Mesenchymal stem cell (in vitro differentiated cells and primary cell): ENCODE data around the gene LATS2.

Source experiments
- DNase-seq: peaks from one replicate; pipeline ENCODE4 v3.0.0-alpha.2; 2013
- H2AFZ ChIP-seq: one replicate; pipeline ENCODE4 v1.6.1; 2013; ENCODE audit warnings: low read depth, mild to moderate bottlenecking, control low read depth, inconsistent platforms, low read length, moderate library complexity
- H2AK5ac ChIP-seq: 2 replicates; pipeline ENCODE4 v1.6.1; 2013; ENCODE audit warnings: low read length, moderate library complexity, mild to moderate bottlenecking, inconsistent platforms; ENCODE audit not compliant: severe bottlenecking
- H2BK120ac ChIP-seq: one replicate; pipeline ENCODE4 v1.6.1; 2013; ENCODE audit warnings: low read depth, mild to moderate bottlenecking, inconsistent platforms, low read length, moderate library complexity
- H2BK12ac ChIP-seq, 2 experiments: one replicate each; pipeline ENCODE4 v1.6.1; 2013; ENCODE audit warnings: inconsistent platforms in 2 of 2, low read length in 2 of 2, mild to moderate bottlenecking in 2 of 2, moderate library complexity in 2 of 2, control low read depth in 1 of 2
- H2BK15ac ChIP-seq: one replicate; pipeline ENCODE4 v1.6.1; 2013; ENCODE audit warnings: mild to moderate bottlenecking, low read depth, inconsistent platforms; ENCODE audit not compliant: poor library complexity, severe bottlenecking
- H2BK5ac ChIP-seq: 2 replicates; pipeline ENCODE4 v1.6.1; 2013; ENCODE audit warnings: low read depth, mild to moderate bottlenecking, low read length, control low read depth, inconsistent platforms; ENCODE audit not compliant: poor library complexity, severe bottlenecking
- H3K14ac ChIP-seq, 2 experiments: one replicate each; pipeline ENCODE4 v1.6.1; 2013; ENCODE audit warnings: inconsistent platforms in 2 of 2, low read length in 2 of 2, control low read depth in 1 of 2, mild to moderate bottlenecking in 1 of 2, moderate library complexity in 1 of 2
- H3K18ac ChIP-seq, 2 experiments: one replicate each; pipeline ENCODE4 v1.6.1; 2013; ENCODE audit warnings: inconsistent platforms in 2 of 2, low read length in 2 of 2, control low read depth in 1 of 2, low read depth in 1 of 2, mild to moderate bottlenecking in 1 of 2
- H3K23ac ChIP-seq, 2 experiments: one replicate each; pipeline ENCODE4 v1.6.1; 2013; ENCODE audit warnings: inconsistent platforms in 2 of 2, low read length in 2 of 2, mild to moderate bottlenecking in 2 of 2, moderate library complexity in 2 of 2, control low read depth in 1 of 2
- H3K27ac ChIP-seq: 2 replicates; pipeline ENCODE4 v1.5.1; 2013; ENCODE audit warnings: mild to moderate bottlenecking, moderate library complexity, low read length, control low read depth, inconsistent platforms; ENCODE audit not compliant: poor library complexity, severe bottlenecking
- H3K27me3 ChIP-seq, 2 experiments: 2 replicates each; pipeline versions ENCODE4 v1.6.1 to v1.7.0; 2013; ENCODE audit warnings: low read length in 2 of 2, mild to moderate bottlenecking in 2 of 2, moderate library complexity in 2 of 2, control low read depth in 1 of 2, inconsistent platforms in 1 of 2; ENCODE audit not compliant: control insufficient read depth in 1 of 2, insufficient read depth in 1 of 2
- H3K36me3 ChIP-seq, 2 experiments: 2 replicates each; pipeline versions ENCODE4 v1.6.1 to v1.7.0; 2013; ENCODE audit warnings: low read length in 2 of 2, control low read depth in 1 of 2, inconsistent platforms in 1 of 2, low read depth in 1 of 2, mild to moderate bottlenecking in 1 of 2; ENCODE audit not compliant: insufficient read depth in 2 of 2, control insufficient read depth in 1 of 2
- H3K4ac ChIP-seq, 2 experiments: one replicate each; pipeline ENCODE4 v1.6.1; 2013; ENCODE audit warnings: inconsistent platforms in 2 of 2, low read length in 2 of 2, mild to moderate bottlenecking in 2 of 2, moderate library complexity in 2 of 2, control low read depth in 1 of 2, low read depth in 1 of 2
- H3K4me1 ChIP-seq: 2 replicates; pipeline ENCODE4 v1.6.1; 2013; ENCODE audit warnings: low read depth, low read length, control low read depth; ENCODE audit not compliant: control insufficient read depth, insufficient read depth
- H3K4me2 ChIP-seq: 2 replicates; pipeline ENCODE4 v1.6.1; 2013; ENCODE audit warnings: low read length, mild to moderate bottlenecking, inconsistent platforms; ENCODE audit not compliant: poor library complexity, severe bottlenecking
- H3K4me3 ChIP-seq, 2 experiments: 2 replicates each; pipeline versions ENCODE4 v1.5.1 to v1.7.0; 2013; ENCODE audit warnings: low read length in 2 of 2, mild to moderate bottlenecking in 2 of 2, control low read depth in 1 of 2, low read depth in 1 of 2; ENCODE audit not compliant: insufficient read depth in 1 of 2
- H3K79me1 ChIP-seq: replicated peaks from 2 replicates; pipeline ENCODE4 v1.6.1; 2013; ENCODE audit warnings: mild to moderate bottlenecking, control low read depth, low read length, inconsistent platforms; ENCODE audit not compliant: poor library complexity, severe bottlenecking
- H3K9ac ChIP-seq: 2 replicates; pipeline ENCODE4 v1.7.0; 2013; ENCODE audit warnings: mild to moderate bottlenecking, low read length, moderate library complexity
- H3K9me3 ChIP-seq: 2 replicates; pipeline ENCODE4 v1.7.0; 2013; ENCODE audit warnings: mild to moderate bottlenecking, low read length; ENCODE audit not compliant: control insufficient read depth
- H4K8ac ChIP-seq: one replicate; pipeline ENCODE4 v1.6.1; 2013; ENCODE audit warnings: inconsistent platforms, mild to moderate bottlenecking, low read length, moderate library complexity
- H4K91ac ChIP-seq: one replicate; pipeline ENCODE4 v1.6.1; 2013; ENCODE audit warnings: mild to moderate bottlenecking, low read length, inconsistent platforms
- WGBS: methylation state at CpG from one replicate; pipeline ENCODE4 v1.1.7; 2013; ENCODE audit warnings: mixed read lengths; 5-methylcytosine and 5-hydroxymethylcytosine counted together

LATS2 gene

DNA sequence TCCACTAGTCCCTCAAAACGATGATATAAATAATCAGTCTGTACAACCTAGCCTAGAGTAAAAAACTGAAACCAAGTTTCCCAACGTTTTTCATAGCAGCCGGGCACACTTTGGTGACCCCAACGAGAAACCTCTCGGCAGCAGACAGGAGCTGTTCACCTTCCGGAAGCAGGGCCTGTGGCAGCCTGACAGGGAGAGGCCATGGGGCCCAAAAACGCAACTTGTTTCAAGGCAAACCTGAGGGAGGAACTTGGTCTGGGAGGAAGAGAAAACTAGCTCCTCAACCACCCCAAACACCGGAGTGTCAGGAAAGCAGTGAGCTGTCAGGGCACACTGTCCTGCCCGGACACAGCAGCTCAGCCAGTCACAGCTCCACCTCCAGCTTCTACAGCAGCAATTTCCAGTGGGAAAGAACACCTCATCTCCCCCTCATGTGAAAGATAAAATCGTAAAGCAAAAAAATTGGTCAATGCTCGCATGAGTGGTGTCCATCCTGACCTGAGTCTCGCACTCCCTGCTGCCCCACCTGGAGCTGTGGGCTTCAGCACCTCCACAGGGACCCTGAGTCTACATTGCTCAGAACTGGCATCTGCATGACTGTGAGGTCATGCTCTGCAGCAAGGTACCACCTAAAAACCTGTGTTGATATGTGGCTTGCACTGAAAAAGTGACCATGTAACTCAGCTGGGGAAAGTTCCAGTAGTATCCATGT, 40.6 kb upstream of the LATS2 start:
- no peak overlapping the region for H3K4me2 ChIP-seq
- no peak overlapping the region for H4K8ac ChIP-seq
- no peak overlapping the region for H4K91ac ChIP-seq
- no peaks in the 10 kb centered on the region for H3K4me1 ChIP-seq
- H3K18ac ChIP-seq, result no peak overlapping the region
- no peak overlapping the region for H2BK120ac ChIP-seq
- no peaks in the 10 kb centered on the region for H3K79me1 ChIP-seq
- no peaks in the 10 kb centered on the region for H3K9me3 ChIP-seq
- H3K27me3 ChIP-seq, result no peaks in the 10 kb centered on the region
- DNase-seq, result no peak
- no peak overlapping the region for H3K14ac ChIP-seq
- H3K27ac ChIP-seq, result no peak overlapping the region
- WGBS, result 87% methylated on average over 10 of the region's 12 CpGs
- no peaks in the 10 kb centered on the region for H3K36me3 ChIP-seq
- no peak overlapping the region for H3K4me3 ChIP-seq
- H2AK5ac ChIP-seq, result no peak overlapping the region
- H3K23ac ChIP-seq, result no peak overlapping the region
- no peak overlapping the region for H2BK12ac ChIP-seq
- H3K4ac ChIP-seq, result no peak overlapping the region
- no peak overlapping the region for H2AFZ ChIP-seq
- H2BK5ac ChIP-seq, result no peak overlapping the region
- H3K9ac ChIP-seq, result no peak overlapping the region
- no peak overlapping the region for H2BK15ac ChIP-seq

DNA sequence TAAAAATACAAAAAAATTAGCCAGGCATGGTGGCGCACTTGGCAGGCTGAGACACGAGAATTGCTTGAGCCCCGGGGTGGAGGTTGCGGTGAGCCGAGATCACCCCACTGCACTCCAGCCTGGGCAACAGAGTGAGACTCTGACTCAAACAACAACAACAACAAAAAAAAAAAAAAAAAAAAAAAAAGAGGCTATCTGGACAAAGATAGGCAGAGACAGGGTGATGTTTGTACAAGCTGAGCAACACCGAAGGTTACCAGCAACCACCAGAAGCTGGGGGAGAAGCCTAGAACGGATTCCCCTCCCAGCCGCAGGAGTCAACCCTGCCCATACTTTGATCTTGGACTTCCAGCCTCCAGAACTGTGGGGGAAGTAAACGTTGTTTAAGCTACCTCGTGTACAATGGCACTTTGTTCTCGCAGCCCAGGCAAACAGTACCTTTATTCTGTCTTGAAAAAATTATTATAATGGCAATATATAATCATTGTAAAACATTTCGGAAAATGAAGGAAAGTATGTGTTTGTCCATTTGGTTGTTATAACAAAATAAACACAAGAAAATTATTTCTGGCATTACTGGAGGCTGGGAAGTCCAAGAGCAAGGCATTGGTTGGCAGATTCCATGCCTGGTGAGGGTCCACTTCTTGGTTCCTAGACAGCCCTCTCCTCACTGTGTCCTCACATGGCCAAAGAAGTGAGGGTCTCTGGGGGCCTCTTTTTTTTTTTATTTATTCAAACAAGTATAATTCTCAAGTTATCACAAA, 39.8 kb upstream of the LATS2 start:
- no peak overlapping the region for H3K14ac ChIP-seq
- no peak overlapping the region for H3K4me2 ChIP-seq
- H3K4me1 ChIP-seq, result no peaks in the 10 kb centered on the region
- H3K4ac ChIP-seq, result no peak overlapping the region
- no peak overlapping the region for H3K4me3 ChIP-seq
- no peaks in the 10 kb centered on the region for H3K9me3 ChIP-seq
- H2BK15ac ChIP-seq, result no peak overlapping the region
- H3K27ac ChIP-seq, result no peak overlapping the region
- H3K18ac ChIP-seq, result no peak overlapping the region
- no peak overlapping the region for H2AK5ac ChIP-seq
- H3K9ac ChIP-seq, result no peak overlapping the region
- H2AFZ ChIP-seq, result no peak overlapping the region
- no peak overlapping the region for H3K23ac ChIP-seq
- no peak overlapping the region for H2BK120ac ChIP-seq
- H3K79me1 ChIP-seq, result no peaks in the 10 kb centered on the region
- no peak overlapping the region for H4K91ac ChIP-seq
- H2BK5ac ChIP-seq, result no peak overlapping the region
- no peak overlapping the region for H4K8ac ChIP-seq
- 92% methylated on average over 8 of the region's 12 CpGs for WGBS
- no peaks in the 10 kb centered on the region for H3K27me3 ChIP-seq
- no peaks in the 10 kb centered on the region for H3K36me3 ChIP-seq
- no peak overlapping the region for H2BK12ac ChIP-seq
- DNase-seq, result no peak

DNA sequence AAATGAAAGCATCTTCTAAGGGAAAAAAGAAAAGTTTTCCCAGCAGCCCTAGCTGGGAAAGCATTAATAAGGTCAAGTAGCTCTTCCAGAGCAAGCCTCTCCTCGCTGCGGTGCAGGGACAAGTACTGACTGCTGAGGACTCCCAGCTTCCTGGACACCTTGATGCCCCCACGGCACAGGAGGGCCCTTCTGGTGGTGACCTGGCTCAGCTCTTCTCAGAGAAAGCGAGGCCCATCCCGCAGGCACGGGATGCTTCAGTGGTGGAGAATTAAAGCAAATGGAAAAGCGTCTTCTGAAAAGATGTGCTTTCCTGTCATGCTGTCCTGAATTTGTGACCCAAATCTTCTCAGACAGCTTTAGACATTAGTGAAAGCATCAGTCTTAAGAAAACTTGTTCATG, 38.8 kb upstream of the LATS2 start:
- no peak overlapping the region for H4K8ac ChIP-seq
- H3K4ac ChIP-seq, result no peak overlapping the region
- no peak overlapping the region for H2BK12ac ChIP-seq
- no peaks in the 10 kb centered on the region for H3K4me1 ChIP-seq
- WGBS, result 95% methylated on average over 7 of the region's 7 CpGs
- no peak for DNase-seq
- H2BK15ac ChIP-seq, result no peak overlapping the region
- no peak overlapping the region for H3K9ac ChIP-seq
- no peak overlapping the region for H2BK5ac ChIP-seq
- no peak overlapping the region for H3K4me2 ChIP-seq
- H3K27ac ChIP-seq, result no peak overlapping the region
- no peaks in the 10 kb centered on the region for H3K79me1 ChIP-seq
- H2AK5ac ChIP-seq, result no peak overlapping the region
- no peak overlapping the region for H3K18ac ChIP-seq
- no peaks in the 10 kb centered on the region for H3K27me3 ChIP-seq
- H3K4me3 ChIP-seq, result no peak overlapping the region
- no peak overlapping the region for H3K14ac ChIP-seq
- H2BK120ac ChIP-seq, result no peak overlapping the region
- H3K23ac ChIP-seq, result no peak overlapping the region
- no peaks in the 10 kb centered on the region for H3K9me3 ChIP-seq
- H3K36me3 ChIP-seq, result no peaks in the 10 kb centered on the region
- no peak overlapping the region for H2AFZ ChIP-seq
- no peak overlapping the region for H4K91ac ChIP-seq

DNA sequence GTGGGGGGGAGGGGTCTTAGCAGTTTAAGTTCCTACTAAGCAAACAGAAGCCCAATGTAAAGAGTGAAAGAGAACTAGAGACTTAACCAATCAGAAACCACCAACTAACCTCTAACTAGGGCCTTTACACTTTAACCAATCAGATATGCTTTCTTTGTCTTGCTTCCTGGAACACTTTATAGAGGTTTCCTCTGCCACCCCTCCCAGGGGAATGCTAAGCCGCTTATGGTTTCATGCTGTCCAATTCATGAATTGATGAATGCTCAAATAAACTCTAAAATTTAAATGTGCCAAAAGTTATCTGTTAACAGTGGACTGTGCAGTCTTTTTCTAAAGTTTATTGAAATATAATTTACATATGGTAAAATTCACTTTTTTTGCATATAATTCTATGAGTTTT, 33.9 kb upstream of the LATS2 start:
- Histone ChIP-seq H3K14ac (no peak overlapping the region), H2BK12ac (no peak overlapping the region), H3K27ac (no peak overlapping the region), H3K4me1 (no peaks in the 10 kb centered on the region), H3K79me1 (no peaks in the 10 kb centered on the region), H2AFZ (no peak overlapping the region), H2BK5ac (no peak overlapping the region), H3K36me3 (no peaks in the 10 kb centered on the region), H3K4ac (no peak overlapping the region), H2BK15ac (no peak overlapping the region), H3K4me2 (no peak overlapping the region), H3K4me3 (no peak overlapping the region), H3K9ac (no peak overlapping the region), H2BK120ac (no peak overlapping the region), H3K27me3 (no peaks in the 10 kb centered on the region), H4K91ac (no peak overlapping the region), H3K23ac (no peak overlapping the region), H2AK5ac (no peak overlapping the region), H3K9me3 (no peaks in the 10 kb centered on the region), H3K18ac (no peak overlapping the region), H4K8ac (no peak overlapping the region)
- WGBS, result no CpG with 5 or more reads among the region's 1 CpG
- DNase-seq, result no peak
